GM23338 (cell line): Measurements from ENCODE around the gene SLC2A5.

Experiments used
- CTCF ChIP-seq, 2 experiments: fragments of 200-600 bp in 1 of 2; sonication (generic) in 1 of 2; conservative IDR thresholded peaks; 2 replicates each; pipeline versions ENCODE4 v1.5.1 to v1.6.1; 2016 to 2017; ENCODE audit warnings: antibody characterized with exemption in 2 of 2, low read depth in 2 of 2, mild to moderate bottlenecking in 2 of 2, moderate library complexity in 1 of 2
- JUNB ChIP-seq: IDR thresholded peaks from one replicate; pipeline ENCODE4 v1.6.1; 2016; ENCODE audit warnings: antibody characterized with exemption; ENCODE audit not compliant: unreplicated experiment

- no peak for TF ChIP-seq JUNB
- no peak for TF ChIP-seq CTCF (conservative IDR thresholded peaks at IDR 0.05; ENCODE audit: low read depth in 2 of 2)
These were observed 44.0 kb downstream of the SLC2A5 start for GRCh38 chr1:9025449-9025848.
